ENCODE results near the gene ARHGEF28. TPM values are rescaled to one million over a fixed set of nuclear protein-coding genes. Genes with fewer than 3 reads are reported as not detected.
A peak's percentile ranks its signal among the peaks of the same experiment; 100 is the strongest.

The ARHGEF28 gene
- total RNA-seq, 6 experiments from 2014 or later, result 3.0 to 14.9 (median 6.4) TPM

DNA sequence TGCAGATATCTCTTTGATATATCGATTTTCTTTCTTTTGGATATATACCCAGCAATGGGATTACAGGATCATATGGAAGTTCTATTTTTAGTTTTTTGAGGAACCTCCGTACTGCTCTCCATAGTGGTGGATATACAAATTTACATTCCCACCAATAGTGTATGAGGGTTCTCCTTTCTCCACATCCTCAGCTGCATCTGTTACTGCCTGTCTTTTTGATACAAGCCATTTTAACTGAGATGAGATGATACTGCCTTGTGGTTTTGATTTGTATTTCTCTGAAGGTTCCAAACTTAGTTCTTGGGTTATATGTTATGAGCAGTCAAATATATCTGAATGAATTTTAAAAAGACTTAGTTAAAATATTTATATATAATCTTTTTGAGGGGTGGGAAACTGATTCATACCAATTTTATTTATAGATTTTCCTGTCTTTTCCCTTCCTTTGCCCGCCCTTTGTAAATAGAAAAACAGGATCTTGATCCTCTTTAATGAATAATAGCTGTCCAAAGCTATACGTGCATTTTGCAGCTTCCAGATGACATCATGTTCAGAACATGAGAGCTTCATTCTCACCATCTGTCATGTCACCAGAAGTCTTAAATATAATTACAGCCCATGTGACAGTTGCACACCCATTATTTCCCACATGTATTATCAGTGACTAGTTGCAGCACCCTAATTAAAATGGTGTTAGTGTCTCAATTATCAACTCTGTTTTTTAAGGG lies 6.2 kb upstream of the ARHGEF28 start:
- H3K9me3 ChIP-seq, result no peaks in the 10 kb centered on the region
- no peak overlapping the region for H3K4me3 ChIP-seq
- H3K4me1 ChIP-seq, result peaks cover 0 to 21% (median 6%) of the 10 kb centered on the region in 4 donors
- H3K36me3 ChIP-seq, result no peaks in the 10 kb centered on the region
- ATAC-seq (no peak), DNase-seq (no peak)
- 73% methylated on average over 4 of the region's 4 CpGs for WGBS (ENCODE audit: insufficient coverage, low coverage, low lambda C conversion rate, missing lambda C conversion rate)
- H3K27me3 ChIP-seq, result no peaks in the 10 kb centered on the region
- no peak overlapping the region for H3K27ac ChIP-seq
- TF ChIP-seq, protein P1, sequence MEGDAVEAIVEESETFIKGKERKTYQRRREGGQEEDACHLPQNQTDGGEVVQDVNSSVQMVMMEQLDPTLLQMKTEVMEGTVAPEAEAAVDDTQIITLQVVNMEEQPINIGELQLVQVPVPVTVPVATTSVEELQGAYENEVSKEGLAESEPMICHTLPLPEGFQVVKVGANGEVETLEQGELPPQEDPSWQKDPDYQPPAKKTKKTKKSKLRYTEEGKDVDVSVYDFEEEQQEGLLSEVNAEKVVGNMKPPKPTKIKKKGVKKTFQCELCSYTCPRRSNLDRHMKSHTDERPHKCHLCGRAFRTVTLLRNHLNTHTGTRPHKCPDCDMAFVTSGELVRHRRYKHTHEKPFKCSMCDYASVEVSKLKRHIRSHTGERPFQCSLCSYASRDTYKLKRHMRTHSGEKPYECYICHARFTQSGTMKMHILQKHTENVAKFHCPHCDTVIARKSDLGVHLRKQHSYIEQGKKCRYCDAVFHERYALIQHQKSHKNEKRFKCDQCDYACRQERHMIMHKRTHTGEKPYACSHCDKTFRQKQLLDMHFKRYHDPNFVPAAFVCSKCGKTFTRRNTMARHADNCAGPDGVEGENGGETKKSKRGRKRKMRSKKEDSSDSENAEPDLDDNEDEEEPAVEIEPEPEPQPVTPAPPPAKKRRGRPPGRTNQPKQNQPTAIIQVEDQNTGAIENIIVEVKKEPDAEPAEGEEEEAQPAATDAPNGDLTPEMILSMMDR (IDR thresholded peaks at IDR 0.05), result no peak
- no peak for TF ChIP-seq POLR2A (IDR thresholded peaks at IDR 0.05)
- intact Hi-C loops (cut with DNase I), result no loop called here

DNA sequence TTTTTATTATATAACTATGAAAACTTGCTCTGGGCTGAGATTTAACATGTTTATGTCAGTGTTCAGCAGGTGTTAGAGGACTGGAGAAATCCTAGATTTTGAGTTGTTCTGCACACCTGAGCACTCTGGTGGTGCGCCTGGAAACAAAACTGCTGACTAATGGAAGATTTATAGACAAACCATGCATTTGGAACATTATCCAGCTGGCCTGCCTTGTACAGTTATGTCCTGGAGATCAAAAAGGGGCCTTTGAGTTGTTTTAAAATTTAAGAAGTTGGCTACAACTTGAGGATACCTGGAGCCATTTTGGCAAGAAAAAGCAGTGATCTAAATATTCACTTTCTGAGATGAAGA lies 5.7 kb upstream of the ARHGEF28 start:
- H3K4me1 ChIP-seq, result peaks cover 0 to 26% (median 6%) of the 10 kb centered on the region in 4 donors
- no peaks in the 10 kb centered on the region for H3K36me3 ChIP-seq
- ATAC-seq (no peak), DNase-seq (no peak)
- H3K27ac ChIP-seq, result no peak overlapping the region
- intact Hi-C loops (cut with DNase I), result no loop called here
- 86% methylated on average over 1 of the region's 1 CpG for WGBS (ENCODE audit: insufficient coverage, low coverage, low lambda C conversion rate, missing lambda C conversion rate)
- TF ChIP-seq, protein P1 (IDR thresholded peaks at IDR 0.05), result no peak
- no peak for TF ChIP-seq POLR2A (IDR thresholded peaks at IDR 0.05)
- no peaks in the 10 kb centered on the region for H3K27me3 ChIP-seq
- no peaks in the 10 kb centered on the region for H3K9me3 ChIP-seq
- no peak overlapping the region for H3K4me3 ChIP-seq

DNA sequence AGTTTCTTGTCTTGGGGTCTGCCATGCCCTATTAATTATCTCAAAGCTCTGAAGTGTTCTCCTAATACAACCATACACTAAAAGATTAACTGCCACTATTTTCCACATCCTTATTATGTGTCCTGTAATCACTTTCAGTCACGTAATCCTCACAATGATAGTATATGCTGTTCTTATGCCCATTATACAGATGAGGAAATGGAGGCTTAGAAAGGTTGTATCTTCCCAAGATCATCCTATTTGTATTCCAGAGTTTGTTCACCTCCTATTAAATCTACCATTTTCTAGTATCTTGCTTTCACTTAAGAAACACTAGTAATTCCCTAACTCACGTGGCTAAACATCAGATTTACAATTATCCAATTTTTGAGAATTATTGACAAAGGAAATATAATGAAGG lies 2.9 kb upstream of the ARHGEF28 start:
- TF ChIP-seq, protein P1 (IDR thresholded peaks at IDR 0.05), result no peak
- no peak for TF ChIP-seq POLR2A (IDR thresholded peaks at IDR 0.05)
- ATAC-seq, result no peak
- intact Hi-C loops (cut with DNase I), result no loop called here
- no peak overlapping the region for H3K27ac ChIP-seq
- 77% methylated on average over 2 of the region's 2 CpGs for WGBS (ENCODE audit: insufficient coverage, low coverage, low lambda C conversion rate, missing lambda C conversion rate)
- H3K27me3 ChIP-seq, result no peaks in the 10 kb centered on the region
- peaks cover 0 to 39% (median 6%) of the 10 kb centered on the region in 4 donors for H3K4me1 ChIP-seq
- no peaks in the 10 kb centered on the region for H3K9me3 ChIP-seq
- no peak overlapping the region for H3K4me3 ChIP-seq
- no peak for DNase-seq
- no peaks in the 10 kb centered on the region for H3K36me3 ChIP-seq

DNA sequence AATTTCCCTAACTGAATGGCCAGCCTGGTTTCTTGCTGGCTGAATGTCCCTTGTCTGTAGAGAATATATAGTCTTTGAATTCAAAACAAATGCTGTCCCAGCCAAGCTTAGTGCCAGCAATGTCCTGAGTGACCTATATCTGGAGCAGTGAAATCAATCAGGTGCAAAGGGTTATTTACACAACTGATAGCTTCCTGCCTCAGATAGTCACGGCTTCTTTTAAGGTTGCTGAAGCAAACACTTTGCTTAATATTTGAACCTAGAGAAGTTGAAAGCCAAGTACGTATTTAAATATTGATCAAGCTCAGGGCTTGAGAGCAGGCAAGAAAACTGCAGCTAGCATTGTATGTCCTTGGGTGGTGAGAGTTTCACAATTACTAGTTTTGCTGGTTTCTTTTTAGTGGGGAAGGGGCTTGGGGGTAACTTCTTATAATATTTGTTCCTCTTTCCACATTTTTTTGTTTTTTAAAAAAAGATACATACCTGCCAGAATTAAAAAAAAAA lies 2.0 kb upstream of the ARHGEF28 start:
- 29% methylated on average over 2 of the region's 2 CpGs for WGBS (ENCODE audit: insufficient coverage, low coverage, low lambda C conversion rate, missing lambda C conversion rate)
- Histone ChIP-seq H3K9me3 (no peaks in the 10 kb centered on the region), H3K27ac (peak overlapping the region in 2 of 3 donors; percentile 5 to 81), H3K4me3 (peak overlapping the region in 1 of 3 donors; percentile 6), H3K36me3 (no peaks in the 10 kb centered on the region), H3K27me3 (no peaks in the 10 kb centered on the region), H3K4me1 (peaks cover 0 to 43% (median 6%) of the 10 kb centered on the region in 4 donors)
- TF ChIP-seq, protein P1 (IDR thresholded peaks at IDR 0.05), result no peak
- TF ChIP-seq POLR2A (IDR thresholded peaks at IDR 0.05), result no peak
- ATAC-seq, result peak; percentile 36 to 80 (median 50)
- intact Hi-C loops (cut with DNase I), result no loop called here
- peak in 1 of 3 donors; percentile 68 for DNase-seq

All from right lobe of liver (tissue), 6 donors.